ENCODE results near the gene OR2H1.

The OR2H1 gene

GRCh38 chr6:29494131-29494530 is 37.2 kb downstream of the OR2H1 start:
- H3K4me3 Mint-ChIP-seq, result no peak overlapping the region
- H3K27ac Mint-ChIP-seq, result no peak overlapping the region
- peaks cover 17% of the 10 kb centered on the region for H3K27me3 Mint-ChIP-seq
- H3K9me3 Mint-ChIP-seq, result no peaks in the 10 kb centered on the region
- no peaks in the 10 kb centered on the region for H3K4me1 Mint-ChIP-seq
- no peaks in the 10 kb centered on the region for H3K36me3 Mint-ChIP-seq

GRCh38 chr6:29495571-29495970 is 38.6 kb downstream of the OR2H1 start:
- no peak overlapping the region for H3K4me3 Mint-ChIP-seq
- H3K4me1 Mint-ChIP-seq, result no peaks in the 10 kb centered on the region
- H3K9me3 Mint-ChIP-seq, result no peaks in the 10 kb centered on the region
- H3K27me3 Mint-ChIP-seq, result peaks cover 14% of the 10 kb centered on the region
- H3K27ac Mint-ChIP-seq, result no peak overlapping the region
- H3K36me3 Mint-ChIP-seq, result no peaks in the 10 kb centered on the region

GRCh38 chr6:29496961-29497360 is 40.0 kb downstream of the OR2H1 start:
- Mint-ChIP-seq H3K4me3 (no peak overlapping the region), H3K27ac (no peak overlapping the region), H3K36me3 (no peaks in the 10 kb centered on the region), H3K9me3 (no peaks in the 10 kb centered on the region), H3K4me1 (no peaks in the 10 kb centered on the region), H3K27me3 (peaks cover 18% of the 10 kb centered on the region)

- Mint-ChIP-seq H3K27ac (no peak overlapping the region), H3K4me1 (no peaks in the 10 kb centered on the region), H3K4me3 (no peak overlapping the region), H3K9me3 (no peaks in the 10 kb centered on the region), H3K36me3 (no peaks in the 10 kb centered on the region), H3K27me3 (peaks cover 21% of the 10 kb centered on the region)
Observed at GRCh38 chr6:29499704-29500103, 42.7 kb downstream of the OR2H1 start.

- H3K36me3 Mint-ChIP-seq, result no peaks in the 10 kb centered on the region
- peaks cover 18% of the 10 kb centered on the region for H3K27me3 Mint-ChIP-seq
- H3K4me3 Mint-ChIP-seq, result no peak overlapping the region
- no peaks in the 10 kb centered on the region for H3K9me3 Mint-ChIP-seq
- no peak overlapping the region for H3K27ac Mint-ChIP-seq
- no peaks in the 10 kb centered on the region for H3K4me1 Mint-ChIP-seq
Observed at GRCh38 chr6:29500594-29500993, 43.6 kb downstream of the OR2H1 start.

GRCh38 chr6:29501106-29501505 is 44.2 kb downstream of the OR2H1 start:
- H3K36me3 Mint-ChIP-seq, result no peaks in the 10 kb centered on the region
- H3K27ac Mint-ChIP-seq, result no peak overlapping the region
- no peaks in the 10 kb centered on the region for H3K4me1 Mint-ChIP-seq
- H3K4me3 Mint-ChIP-seq, result no peak overlapping the region
- H3K27me3 Mint-ChIP-seq, result peaks cover 18% of the 10 kb centered on the region
- H3K9me3 Mint-ChIP-seq, result no peaks in the 10 kb centered on the region

- Mint-ChIP-seq H3K27ac (no peak overlapping the region), H3K36me3 (no peaks in the 10 kb centered on the region), H3K4me1 (no peaks in the 10 kb centered on the region), H3K4me3 (no peak overlapping the region), H3K9me3 (no peaks in the 10 kb centered on the region), H3K27me3 (peaks cover 12% of the 10 kb centered on the region)
Observed at GRCh38 chr6:29502181-29502580, 45.2 kb downstream of the OR2H1 start.

- Mint-ChIP-seq H3K4me1 (no peaks in the 10 kb centered on the region), H3K9me3 (no peaks in the 10 kb centered on the region), H3K27me3 (peaks cover 12% of the 10 kb centered on the region), H3K27ac (no peak overlapping the region), H3K4me3 (no peak overlapping the region), H3K36me3 (no peaks in the 10 kb centered on the region)
Observed at GRCh38 chr6:29502597-29502996, 45.6 kb downstream of the OR2H1 start.

GRCh38 chr6:29504961-29505360 is 48.0 kb downstream of the OR2H1 start:
- Mint-ChIP-seq H3K36me3 (no peaks in the 10 kb centered on the region), H3K27ac (no peak overlapping the region), H3K9me3 (no peaks in the 10 kb centered on the region), H3K4me3 (no peak overlapping the region), H3K27me3 (peaks cover 7% of the 10 kb centered on the region), H3K4me1 (no peaks in the 10 kb centered on the region)

GRCh38 chr6:29505808-29506207 is 48.9 kb downstream of the OR2H1 start:
- Mint-ChIP-seq H3K4me3 (no peak overlapping the region), H3K36me3 (no peaks in the 10 kb centered on the region), H3K4me1 (no peaks in the 10 kb centered on the region), H3K9me3 (no peaks in the 10 kb centered on the region), H3K27ac (no peak overlapping the region), H3K27me3 (peaks cover 6% of the 10 kb centered on the region)

GRCh38 chr6:29506446-29507067 is 49.6 kb downstream of the OR2H1 start:
- Mint-ChIP-seq H3K27me3 (peaks cover 4% of the 10 kb centered on the region), H3K9me3 (no peaks in the 10 kb centered on the region), H3K4me1 (no peaks in the 10 kb centered on the region), H3K36me3 (no peaks in the 10 kb centered on the region), H3K27ac (no peak overlapping the region), H3K4me3 (no peak overlapping the region)

- no peak overlapping the region for H3K27ac Mint-ChIP-seq
- no peak overlapping the region for H3K4me3 Mint-ChIP-seq
- no peaks in the 10 kb centered on the region for H3K4me1 Mint-ChIP-seq
- H3K9me3 Mint-ChIP-seq, result no peaks in the 10 kb centered on the region
- H3K36me3 Mint-ChIP-seq, result no peaks in the 10 kb centered on the region
- H3K27me3 Mint-ChIP-seq, result peaks cover 2% of the 10 kb centered on the region
Observed at GRCh38 chr6:29507319-29507718, 50.4 kb downstream of the OR2H1 start.

GRCh38 chr6:29509239-29509638 is 52.3 kb downstream of the OR2H1 start:
- no peaks in the 10 kb centered on the region for H3K27me3 Mint-ChIP-seq
- no peaks in the 10 kb centered on the region for H3K4me1 Mint-ChIP-seq
- no peak overlapping the region for H3K4me3 Mint-ChIP-seq
- H3K36me3 Mint-ChIP-seq, result no peaks in the 10 kb centered on the region
- no peaks in the 10 kb centered on the region for H3K9me3 Mint-ChIP-seq
- no peak overlapping the region for H3K27ac Mint-ChIP-seq

- no peaks in the 10 kb centered on the region for H3K36me3 Mint-ChIP-seq
- H3K27me3 Mint-ChIP-seq, result no peaks in the 10 kb centered on the region
- no peak overlapping the region for H3K27ac Mint-ChIP-seq
- H3K4me1 Mint-ChIP-seq, result no peaks in the 10 kb centered on the region
- no peak overlapping the region for H3K4me3 Mint-ChIP-seq
- H3K9me3 Mint-ChIP-seq, result no peaks in the 10 kb centered on the region
Observed at GRCh38 chr6:29509711-29510110, 52.8 kb downstream of the OR2H1 start.

- Mint-ChIP-seq H3K36me3 (no peaks in the 10 kb centered on the region), H3K9me3 (no peaks in the 10 kb centered on the region), H3K4me1 (no peaks in the 10 kb centered on the region), H3K27me3 (peaks cover 2% of the 10 kb centered on the region), H3K4me3 (no peak overlapping the region), H3K27ac (no peak overlapping the region)
Observed at GRCh38 chr6:29510202-29510601, 53.2 kb downstream of the OR2H1 start.

GRCh38 chr6:29510746-29511300 is 53.9 kb downstream of the OR2H1 start:
- Mint-ChIP-seq H3K9me3 (no peaks in the 10 kb centered on the region), H3K27me3 (peaks cover 2% of the 10 kb centered on the region), H3K27ac (no peak overlapping the region), H3K4me3 (no peak overlapping the region), H3K36me3 (no peaks in the 10 kb centered on the region), H3K4me1 (peaks cover 1% of the 10 kb centered on the region)

All from activated naive CD4-positive, alpha-beta T cell treated with anti-CD3 and anti-CD28 coated beads, Interleukin-2, amount 50 U/mL, for 24 hours (primary cell).